T follicular helper cell (primary cell): Measurements from ENCODE around the gene CFAP74.
"Not testable (repeated sequence)": the region's sequence is repeated elsewhere in the genome, so short reads cannot be mapped to it uniquely, and the experiment has no call there.

Experiments used
- DNase-seq: peaks from one replicate; pipeline ENCODE4 v3.0.0-alpha.2; 2020; ENCODE audit warnings: low read depth

CFAP74 gene

GRCh38 chr1:1946540-1946939, 57.0 kb downstream of the CFAP74 start:
- DNase-seq, result no peak

DNA sequence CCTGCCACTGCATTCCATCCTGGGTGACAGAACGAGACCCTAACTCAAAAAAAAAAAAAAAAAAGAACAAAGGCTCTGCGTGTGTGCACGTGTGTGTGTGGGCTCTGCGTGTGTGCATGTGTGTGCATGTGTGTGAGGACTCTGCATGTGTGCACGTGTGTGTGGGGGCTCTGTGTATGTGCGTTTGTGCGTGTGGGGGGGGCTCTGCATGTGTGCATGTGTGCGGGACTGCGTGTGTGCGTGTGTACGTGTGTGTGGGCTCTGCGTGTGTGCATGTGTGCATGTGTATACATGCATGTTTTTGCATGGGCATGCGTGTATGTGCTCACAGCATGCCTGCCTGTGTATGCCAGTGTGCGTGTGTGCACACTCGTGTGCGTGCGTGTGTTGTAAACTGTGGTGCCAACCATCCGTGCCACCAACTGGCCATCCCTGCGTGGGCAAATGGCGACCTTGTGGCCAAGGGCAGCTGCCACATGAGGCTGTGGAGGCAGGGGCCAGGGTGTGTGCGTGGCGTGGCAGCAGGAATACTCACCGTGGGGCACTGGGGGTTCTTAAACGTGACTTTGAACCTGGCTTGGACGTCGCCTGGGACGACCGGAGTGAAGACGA, 57.7 kb downstream of the CFAP74 start:
- DNase-seq, result no peak

- DNase-seq, result peak; percentile 39
Measured at GRCh38 chr1:1943834-1944570, 59.6 kb downstream of the CFAP74 start.

GRCh38 chr1:1942753-1943656, 60.6 kb downstream of the CFAP74 start:
- DNase-seq, result no peak

- DNase-seq, result no peak
Measured at GRCh38 chr1:1941868-1942752, 61.5 kb downstream of the CFAP74 start.

DNA sequence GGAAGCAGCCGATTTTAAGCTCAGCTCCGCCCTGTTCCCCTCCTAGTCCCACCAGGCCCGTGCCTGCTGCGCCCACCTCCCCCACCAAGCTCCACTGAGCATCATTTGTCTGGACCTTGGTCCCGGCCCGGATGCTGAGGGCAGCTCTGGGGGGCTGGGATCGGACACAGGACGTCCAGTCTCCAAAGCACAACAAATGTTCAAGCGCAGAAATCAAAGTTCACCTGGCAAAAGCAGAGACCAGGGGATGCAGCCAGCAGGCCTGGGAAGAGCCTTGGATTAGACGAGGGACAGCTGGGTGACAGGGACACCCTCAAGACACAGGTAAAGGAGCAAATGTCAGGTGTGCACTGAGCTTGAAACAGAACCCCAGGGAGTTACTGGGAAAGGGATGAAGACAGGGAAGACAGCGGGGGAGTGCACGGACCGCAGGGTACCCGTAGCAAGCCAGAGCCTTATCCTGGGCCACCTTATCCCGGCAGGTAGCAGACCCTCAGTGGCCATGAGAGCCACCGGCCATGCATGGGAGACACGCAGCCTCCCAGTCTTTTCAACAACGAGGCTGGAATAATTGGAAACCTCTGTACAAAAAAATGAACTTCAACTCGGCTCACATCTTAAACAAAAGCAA, 62.3 kb downstream of the CFAP74 start:
- DNase-seq, result no peak

GRCh38 chr1:1940123-1940425, 63.5 kb downstream of the CFAP74 start:
- no peak for DNase-seq

- DNase-seq, result no peak
Measured at GRCh38 chr1:1939296-1940122, 64.1 kb downstream of the CFAP74 start.

- DNase-seq, result no peak
Measured at GRCh38 chr1:1938613-1939295, 64.8 kb downstream of the CFAP74 start.

- no peak for DNase-seq
Measured at GRCh38 chr1:1938276-1938573, 65.4 kb downstream of the CFAP74 start.

GRCh38 chr1:1937549-1938275, 65.9 kb downstream of the CFAP74 start:
- DNase-seq, result no peak

DNA sequence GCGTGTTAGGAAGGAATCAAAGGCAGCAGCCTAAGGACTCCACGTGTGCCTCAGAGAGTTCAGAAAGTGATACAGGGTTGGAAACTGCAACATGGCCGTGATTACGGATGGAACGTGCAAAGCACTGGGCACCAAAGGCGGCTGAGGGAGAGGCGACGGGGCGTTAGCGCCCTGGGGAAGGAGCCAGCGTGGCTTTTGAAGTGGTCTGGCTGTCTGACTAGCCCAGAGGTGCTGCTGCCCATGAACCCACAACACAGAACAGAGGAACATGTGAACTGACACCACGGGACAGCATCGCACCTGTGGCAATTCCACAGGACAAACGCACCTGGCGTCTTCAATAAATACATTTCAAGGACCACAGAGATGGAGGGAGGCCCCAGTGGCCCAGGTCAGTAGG, 66.5 kb downstream of the CFAP74 start:
- DNase-seq, result no peak

DNA sequence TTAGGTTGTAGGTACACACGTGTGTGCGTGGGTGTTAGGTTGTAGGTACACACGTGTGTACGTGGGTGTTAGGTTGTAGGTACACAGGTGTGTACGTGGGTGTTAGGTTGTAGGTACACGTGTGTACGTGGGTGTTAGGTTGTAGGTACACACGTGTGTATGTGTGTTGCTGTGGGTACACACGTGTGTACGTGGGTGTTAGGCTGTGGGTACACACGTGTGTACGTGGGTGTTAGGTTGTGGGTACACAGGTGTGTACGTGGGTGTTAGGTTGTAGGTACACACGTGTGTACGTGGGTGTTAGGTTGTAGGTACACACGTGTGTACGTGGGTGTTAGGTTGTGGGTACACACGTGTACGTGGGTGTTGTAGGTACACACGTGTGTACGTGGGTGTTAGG, 68.7 kb downstream of the CFAP74 start:
- not testable (repeated sequence) for DNase-seq

- DNase-seq, result no peak
Measured at GRCh38 chr1:1929639-1930545, 73.7 kb downstream of the CFAP74 start.

GRCh38 chr1:1929102-1929638, 74.4 kb downstream of the CFAP74 start:
- DNase-seq, result no peak

DNA sequence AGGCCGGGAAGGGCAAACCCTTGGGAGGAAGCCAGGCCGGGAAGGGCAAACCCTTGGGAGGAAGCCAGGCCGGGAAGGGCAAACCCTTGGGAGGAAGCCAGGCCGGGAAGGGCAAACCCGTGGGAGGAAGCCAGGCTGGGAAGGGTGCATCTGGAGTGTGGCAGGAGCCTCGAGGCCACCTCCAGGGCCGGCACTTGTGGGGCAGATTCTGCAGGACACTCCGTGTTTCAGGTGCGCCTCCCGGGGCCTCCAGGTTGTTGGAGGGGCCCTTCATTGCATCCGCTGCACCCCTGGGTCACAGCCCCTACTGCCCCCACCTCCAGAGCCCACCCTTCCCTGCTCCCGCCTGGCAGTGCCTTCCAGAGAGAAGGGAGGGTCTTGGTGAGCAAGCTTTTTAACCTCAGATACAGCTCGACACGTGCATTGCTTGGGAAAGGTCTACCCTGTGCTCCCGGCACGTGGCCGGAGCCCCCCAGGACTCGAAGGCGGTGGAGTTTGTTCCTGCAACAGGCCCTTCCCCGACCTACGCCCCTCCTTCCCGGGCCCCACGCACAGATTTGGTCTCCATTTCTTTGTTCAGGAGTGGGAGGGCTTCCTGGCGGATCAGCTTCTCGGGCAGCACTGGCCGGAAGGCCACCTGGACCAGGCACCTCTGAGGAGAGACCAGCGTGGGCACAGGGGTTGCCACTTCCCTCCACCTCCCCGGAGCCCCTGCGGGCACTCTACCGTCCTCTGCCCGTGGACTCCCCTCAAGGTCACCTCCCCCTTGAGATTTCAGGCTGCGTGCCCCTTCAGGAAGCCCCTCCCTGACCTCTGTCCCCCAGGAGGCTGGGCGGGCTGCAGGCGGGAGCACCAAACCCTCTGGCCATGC, 75.1 kb downstream of the CFAP74 start:
- DNase-seq, result no peak

- DNase-seq, result no peak
Measured at GRCh38 chr1:1927751-1928150, 75.8 kb downstream of the CFAP74 start.
